Trophoblast cell (in vitro differentiated cells and primary cell): Measurements from ENCODE around the gene RASL11B.

ENCODE experiments used
- DNase-seq, 2 donors: peaks; one replicate each; pipeline ENCODE4 v3.0.0-alpha.2; 2016
- H2AFZ ChIP-seq: 2 replicates; pipeline ENCODE4 v1.6.1; 2013; ENCODE audit warnings: low read length, moderate library complexity, mild to moderate bottlenecking; ENCODE audit not compliant: insufficient read depth, poor library complexity
- H2AK5ac ChIP-seq: 2 replicates; pipeline ENCODE4 v1.6.1; 2013; ENCODE audit warnings: mild to moderate bottlenecking, low read length
- H2BK120ac ChIP-seq: 2 replicates; pipeline ENCODE4 v1.6.1; 2013; ENCODE audit warnings: low read length, mild to moderate bottlenecking, moderate library complexity; ENCODE audit not compliant: insufficient read depth, poor library complexity
- H2BK12ac ChIP-seq: 2 replicates; pipeline ENCODE4 v1.6.1; 2013; ENCODE audit warnings: mild to moderate bottlenecking, low read length, moderate library complexity
- H2BK5ac ChIP-seq: 2 replicates; pipeline ENCODE4 v1.6.1; 2013; ENCODE audit warnings: low read length, low read depth, moderate library complexity, mild to moderate bottlenecking; ENCODE audit not compliant: poor library complexity
- H3K14ac ChIP-seq: 2 replicates; pipeline ENCODE4 v1.6.1; 2013; ENCODE audit warnings: mild to moderate bottlenecking, low read length
- H3K18ac ChIP-seq: 2 replicates; pipeline ENCODE4 v1.6.1; 2013; ENCODE audit warnings: mild to moderate bottlenecking, low read length
- H3K23ac ChIP-seq: 2 replicates; pipeline ENCODE4 v1.6.1; 2013; ENCODE audit warnings: low read length
- H3K27ac ChIP-seq: 2 replicates; pipeline ENCODE4 v1.5.1; 2013; ENCODE audit warnings: low read depth, mild to moderate bottlenecking, inconsistent platforms, low read length, moderate library complexity
- H3K27me3 ChIP-seq: 2 replicates; pipeline ENCODE4 v1.6.1; 2013; ENCODE audit warnings: inconsistent platforms, mild to moderate bottlenecking, low read length, moderate library complexity; ENCODE audit not compliant: insufficient read depth
- H3K36me3 ChIP-seq, 2 experiments: 1 replicate in 1 of 2; 2 replicates in 1 of 2; pipeline ENCODE4 v1.6.1; 2013; ENCODE audit warnings: low read length in 2 of 2, mild to moderate bottlenecking in 2 of 2, moderate library complexity in 1 of 2; ENCODE audit not compliant: insufficient read depth in 2 of 2, control insufficient read depth in 1 of 2
- H3K4ac ChIP-seq: 2 replicates; pipeline ENCODE4 v1.6.1; 2013; ENCODE audit warnings: low read depth, mild to moderate bottlenecking, low read length, moderate library complexity
- H3K4me1 ChIP-seq, 2 experiments: 1 replicate in 1 of 2; 2 replicates in 1 of 2; pipeline ENCODE4 v1.6.1; 2013; ENCODE audit warnings: low read length in 2 of 2, mild to moderate bottlenecking in 2 of 2, moderate library complexity in 1 of 2; ENCODE audit not compliant: insufficient read depth in 2 of 2, control insufficient read depth in 1 of 2
- H3K4me2 ChIP-seq: 2 replicates; pipeline ENCODE4 v1.6.1; 2013; ENCODE audit warnings: inconsistent platforms, mild to moderate bottlenecking, low read length, moderate library complexity
- H3K4me3 ChIP-seq: 2 replicates; pipeline ENCODE4 v1.5.1; 2013; ENCODE audit warnings: mild to moderate bottlenecking, low read depth, low read length, inconsistent platforms
- H3K79me1 ChIP-seq: one replicate; pipeline ENCODE4 v1.6.1; 2013; ENCODE audit warnings: low read length
- H3K79me2 ChIP-seq: 2 replicates; pipeline ENCODE4 v1.6.1; 2013; ENCODE audit warnings: low read length, mild to moderate bottlenecking; ENCODE audit not compliant: control insufficient read depth, insufficient read depth, poor library complexity
- H3K9ac ChIP-seq: 2 replicates; pipeline ENCODE4 v1.6.1; 2013; ENCODE audit warnings: mild to moderate bottlenecking, low read length
- H3K9me3 ChIP-seq: 2 replicates; pipeline ENCODE4 v1.6.1; 2013; ENCODE audit warnings: low read depth, mild to moderate bottlenecking, control low read depth, inconsistent platforms, low read length; ENCODE audit not compliant: insufficient read depth
- H4K12ac ChIP-seq: 2 replicates; pipeline ENCODE4 v1.6.1; 2013; ENCODE audit warnings: low read depth, mild to moderate bottlenecking, low read length, moderate library complexity
- H4K8ac ChIP-seq: 2 replicates; pipeline ENCODE4 v1.6.1; 2013; ENCODE audit warnings: low read depth, mild to moderate bottlenecking, low read length, moderate library complexity
- H4K91ac ChIP-seq: one replicate; pipeline ENCODE4 v1.6.1; 2013; ENCODE audit warnings: low read depth, mild to moderate bottlenecking, low read length, moderate library complexity
- whole genome bisulfite sequencing: extraction: QIAGEN DNeasy Blood & Tissue Kit; methylation state at CpG from one replicate; pipeline ENCODE4 v1.1.7; 2013; ENCODE audit warnings: missing lambda C conversion rate; ENCODE audit not compliant: insufficient read length, insufficient coverage; ENCODE audit errors: extremely low coverage; 5-methylcytosine and 5-hydroxymethylcytosine counted together

RASL11B gene

GRCh38 chr4:52894443-52894842, 32.3 kb downstream of the RASL11B start:
- Histone ChIP-seq H3K4me3 (no peak overlapping the region), H2BK5ac (no peak overlapping the region), H4K8ac (no peak overlapping the region), H3K4me1 (peaks cover 0 to 2% of the 10 kb centered on the region in 2 experiments), H2BK120ac (no peak overlapping the region), H3K36me3 (no peaks in the 10 kb centered on the region), H2AFZ (no peak overlapping the region), H3K18ac (no peak overlapping the region), H3K27me3 (no peaks in the 10 kb centered on the region), H2BK12ac (no peak overlapping the region), H3K14ac (no peak overlapping the region), H2AK5ac (no peak overlapping the region), H3K27ac (no peak overlapping the region), H3K79me1 (no peaks in the 10 kb centered on the region), H3K9ac (no peak overlapping the region), H3K9me3 (no peaks in the 10 kb centered on the region), H3K4me2 (no peak overlapping the region), H4K91ac (no peak overlapping the region), H3K23ac (no peak overlapping the region), H3K79me2 (no peaks in the 10 kb centered on the region), H3K4ac (no peak overlapping the region), H4K12ac (no peak overlapping the region)
- WGBS: no CpG with 5 or more reads among the region's 1 CpG
- DNase-seq: no peak

DNA sequence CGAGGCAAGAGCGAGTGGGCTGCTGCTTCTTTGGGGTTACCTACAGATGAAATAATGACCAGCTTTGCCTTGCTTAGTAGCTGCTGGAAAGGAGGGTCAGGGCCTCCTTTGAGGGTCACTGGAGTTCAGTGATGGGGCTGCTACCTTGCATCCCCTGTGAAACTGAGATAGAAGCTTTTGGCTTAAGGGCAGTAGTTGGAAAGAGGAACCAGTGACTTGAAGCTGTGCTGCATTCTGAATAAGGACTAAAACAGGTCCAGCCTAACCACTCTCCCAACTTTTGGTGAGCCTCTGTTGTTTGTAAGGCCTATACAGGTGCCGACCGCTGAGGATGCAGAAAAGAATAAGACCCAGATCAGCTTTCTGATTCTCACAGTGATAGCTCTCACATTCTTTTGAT, 41.2 kb downstream of the RASL11B start:
- Histone ChIP-seq H2AK5ac (no peak overlapping the region), H4K8ac (no peak overlapping the region), H3K9ac (no peak overlapping the region), H2BK120ac (no peak overlapping the region), H3K27ac (no peak overlapping the region), H3K4me2 (no peak overlapping the region), H3K4me1 (no peaks in the 10 kb centered on the region), H2BK12ac (no peak overlapping the region), H3K36me3 (no peaks in the 10 kb centered on the region), H3K27me3 (no peaks in the 10 kb centered on the region), H2AFZ (no peak overlapping the region), H4K12ac (no peak overlapping the region), H3K79me2 (no peaks in the 10 kb centered on the region), H4K91ac (no peak overlapping the region), H3K9me3 (peaks cover 9% of the 10 kb centered on the region), H3K23ac (no peak overlapping the region), H3K4me3 (no peak overlapping the region), H3K4ac (no peak overlapping the region), H2BK5ac (no peak overlapping the region), H3K18ac (no peak overlapping the region), H3K14ac (no peak overlapping the region), H3K79me1 (no peaks in the 10 kb centered on the region)
- peak in 1 of 2 donors; percentile 25 for DNase-seq
- WGBS: no CpG with 5 or more reads among the region's 4 CpGs

DNA sequence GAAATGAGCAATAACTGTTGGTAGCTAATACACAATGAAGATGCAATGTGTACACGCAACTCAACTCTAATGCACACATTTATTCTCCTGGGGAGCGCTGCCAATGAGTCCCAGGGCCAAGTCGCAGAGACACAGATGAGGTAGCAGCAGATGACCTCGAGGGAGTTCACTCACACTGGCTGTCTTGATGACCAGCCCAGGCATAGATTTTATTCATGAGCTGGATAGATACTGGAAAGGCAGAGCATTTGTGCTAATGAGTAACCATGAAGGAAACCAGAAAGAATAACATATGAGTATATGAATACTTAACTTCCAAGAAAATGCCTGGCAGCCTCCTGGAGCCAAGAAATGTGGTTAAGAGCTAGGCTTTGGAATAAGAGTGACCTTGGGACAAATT, 42.3 kb downstream of the RASL11B start:
- no peak overlapping the region for H4K8ac ChIP-seq
- no peak overlapping the region for H3K18ac ChIP-seq
- no peak overlapping the region for H3K9ac ChIP-seq
- no peak overlapping the region for H3K14ac ChIP-seq
- no peak overlapping the region for H2BK5ac ChIP-seq
- no peak overlapping the region for H3K4me3 ChIP-seq
- H3K27me3 ChIP-seq: no peaks in the 10 kb centered on the region
- H4K12ac ChIP-seq: no peak overlapping the region
- H3K23ac ChIP-seq: no peak overlapping the region
- no peak overlapping the region for H2AK5ac ChIP-seq
- H3K79me2 ChIP-seq: no peaks in the 10 kb centered on the region
- H3K4me1 ChIP-seq: no peaks in the 10 kb centered on the region
- no peak for DNase-seq
- H3K4me2 ChIP-seq: no peak overlapping the region
- H3K27ac ChIP-seq: no peak overlapping the region
- WGBS: no CpG with 5 or more reads among the region's 4 CpGs
- no peaks in the 10 kb centered on the region for H3K36me3 ChIP-seq
- H2BK12ac ChIP-seq: no peak overlapping the region
- no peak overlapping the region for H2AFZ ChIP-seq
- H4K91ac ChIP-seq: no peak overlapping the region
- no peak overlapping the region for H2BK120ac ChIP-seq
- no peak overlapping the region for H3K4ac ChIP-seq
- H3K79me1 ChIP-seq: no peaks in the 10 kb centered on the region
- peaks cover 9% of the 10 kb centered on the region for H3K9me3 ChIP-seq

- Histone ChIP-seq H3K79me2 (no peaks in the 10 kb centered on the region), H3K36me3 (no peaks in the 10 kb centered on the region)
Observed at GRCh38 chr4:52907510-52907909, 45.4 kb downstream of the RASL11B start.

More at GRCh38 chr4:52907510-52907909, 45.4 kb downstream of the RASL11B start:
- Histone ChIP-seq H3K14ac (no peak overlapping the region), H3K9me3 (peaks cover 1% of the 10 kb centered on the region), H4K12ac (no peak overlapping the region), H3K27me3 (no peaks in the 10 kb centered on the region), H2AK5ac (no peak overlapping the region), H2BK120ac (no peak overlapping the region), H3K4ac (no peak overlapping the region), H4K8ac (no peak overlapping the region), H3K4me1 (no peaks in the 10 kb centered on the region), H3K9ac (no peak overlapping the region), H3K27ac (no peak overlapping the region), H3K23ac (no peak overlapping the region), H2BK12ac (no peak overlapping the region), H3K79me1 (no peaks in the 10 kb centered on the region), H3K18ac (no peak overlapping the region), H3K4me2 (no peak overlapping the region), H3K4me3 (no peak overlapping the region), H4K91ac (no peak overlapping the region), H2AFZ (no peak overlapping the region), H2BK5ac (no peak overlapping the region)
- no peak for DNase-seq
- no CpG with 5 or more reads among the region's 2 CpGs for WGBS
